HFF-Myc (cell line): ENCODE data around the gene SERPINC1.
A peak's percentile ranks its signal among the peaks of the same experiment; 100 is the strongest.

ENCODE experiments used
- DNase-seq: peaks from one replicate; pipeline ENCODE4 v3.0.0-alpha.2; 2011; ENCODE audit warnings: low read depth; ENCODE audit errors: extremely low read depth
- H3K4me3 ChIP-seq: replicated peaks from 2 replicates; pipeline ENCODE4 v1.5.1; 2011; ENCODE audit warnings: low read depth, mild to moderate bottlenecking, control low read depth, low read length
- TF ChIP-seq, protein P1 (sequence below): IDR thresholded peaks from 2 replicates; pipeline ENCODE4 v1.5.1; 2012; ENCODE audit warnings: mild to moderate bottlenecking, low read depth, low read length, control low read depth; ENCODE audit errors: missing control alignments

The SERPINC1 gene

DNA sequence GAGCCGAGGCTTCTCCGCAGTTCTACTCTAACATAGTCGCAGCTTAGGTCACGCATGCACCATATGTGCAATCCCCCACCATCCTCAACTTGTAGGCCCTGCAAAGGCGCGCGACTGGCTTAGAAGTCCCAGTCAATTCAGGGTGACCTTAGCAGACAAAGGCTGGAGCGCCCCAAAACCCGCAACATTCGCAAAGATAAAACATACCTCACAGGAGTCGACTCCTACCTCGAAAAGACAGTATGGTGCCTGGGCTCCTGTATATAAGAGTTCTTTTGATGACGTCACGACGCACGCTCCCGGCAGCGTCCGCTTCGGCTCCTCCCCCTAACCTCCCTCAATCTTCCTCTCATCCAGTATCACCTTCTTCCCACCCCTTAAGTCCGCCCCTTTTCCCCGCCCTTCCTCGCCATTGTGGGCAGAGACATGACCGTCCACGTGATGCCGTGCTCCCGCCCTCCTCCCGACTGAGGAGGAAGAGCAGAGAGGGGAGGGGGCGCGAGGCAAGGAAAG lies 49.3 kb downstream of the SERPINC1 start, which contains the start of gene GAS5:
Gene GAS5, minus strand, starts transcription at position 237 of the 513 bp plus-strand sequence.
- peak; percentile 99 for DNase-seq
- H3K4me3 ChIP-seq: peak within 1 kb of the TSS; percentile 84
- TF ChIP-seq, protein P1, sequence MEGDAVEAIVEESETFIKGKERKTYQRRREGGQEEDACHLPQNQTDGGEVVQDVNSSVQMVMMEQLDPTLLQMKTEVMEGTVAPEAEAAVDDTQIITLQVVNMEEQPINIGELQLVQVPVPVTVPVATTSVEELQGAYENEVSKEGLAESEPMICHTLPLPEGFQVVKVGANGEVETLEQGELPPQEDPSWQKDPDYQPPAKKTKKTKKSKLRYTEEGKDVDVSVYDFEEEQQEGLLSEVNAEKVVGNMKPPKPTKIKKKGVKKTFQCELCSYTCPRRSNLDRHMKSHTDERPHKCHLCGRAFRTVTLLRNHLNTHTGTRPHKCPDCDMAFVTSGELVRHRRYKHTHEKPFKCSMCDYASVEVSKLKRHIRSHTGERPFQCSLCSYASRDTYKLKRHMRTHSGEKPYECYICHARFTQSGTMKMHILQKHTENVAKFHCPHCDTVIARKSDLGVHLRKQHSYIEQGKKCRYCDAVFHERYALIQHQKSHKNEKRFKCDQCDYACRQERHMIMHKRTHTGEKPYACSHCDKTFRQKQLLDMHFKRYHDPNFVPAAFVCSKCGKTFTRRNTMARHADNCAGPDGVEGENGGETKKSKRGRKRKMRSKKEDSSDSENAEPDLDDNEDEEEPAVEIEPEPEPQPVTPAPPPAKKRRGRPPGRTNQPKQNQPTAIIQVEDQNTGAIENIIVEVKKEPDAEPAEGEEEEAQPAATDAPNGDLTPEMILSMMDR: no peak

DNA sequence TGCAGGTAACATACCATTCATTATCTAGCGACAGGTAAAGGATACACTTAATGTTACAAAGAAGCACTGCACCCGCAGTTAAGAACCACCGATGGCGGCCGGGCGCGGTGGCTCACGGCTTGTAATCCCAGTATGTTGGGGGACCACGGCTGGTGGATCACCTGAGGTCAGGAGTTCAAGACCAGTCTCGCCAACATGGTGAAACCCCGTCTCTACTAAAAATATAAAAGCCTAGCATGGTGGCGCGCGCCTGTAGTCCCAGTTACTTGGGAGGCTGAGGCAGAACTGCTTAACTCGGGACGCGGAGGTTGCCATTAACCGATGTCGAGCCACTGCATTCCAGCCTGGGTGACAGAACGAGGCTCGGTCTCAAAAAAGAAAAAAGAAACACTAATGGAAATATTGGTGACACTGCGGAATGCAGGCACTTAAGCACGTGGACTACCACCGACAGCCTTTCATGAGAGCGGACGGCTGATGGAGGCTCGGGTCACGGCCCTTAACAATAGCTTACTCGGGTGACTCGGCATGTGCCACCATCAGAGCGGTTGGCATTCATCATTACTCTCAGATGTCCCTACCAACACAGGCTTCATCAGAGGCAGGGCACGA lies 49.9 kb downstream of the SERPINC1 start:
- H3K4me3 ChIP-seq: peak overlapping the region; percentile 84
- DNase-seq: no peak
- TF ChIP-seq, protein P1: no peak

DNA sequence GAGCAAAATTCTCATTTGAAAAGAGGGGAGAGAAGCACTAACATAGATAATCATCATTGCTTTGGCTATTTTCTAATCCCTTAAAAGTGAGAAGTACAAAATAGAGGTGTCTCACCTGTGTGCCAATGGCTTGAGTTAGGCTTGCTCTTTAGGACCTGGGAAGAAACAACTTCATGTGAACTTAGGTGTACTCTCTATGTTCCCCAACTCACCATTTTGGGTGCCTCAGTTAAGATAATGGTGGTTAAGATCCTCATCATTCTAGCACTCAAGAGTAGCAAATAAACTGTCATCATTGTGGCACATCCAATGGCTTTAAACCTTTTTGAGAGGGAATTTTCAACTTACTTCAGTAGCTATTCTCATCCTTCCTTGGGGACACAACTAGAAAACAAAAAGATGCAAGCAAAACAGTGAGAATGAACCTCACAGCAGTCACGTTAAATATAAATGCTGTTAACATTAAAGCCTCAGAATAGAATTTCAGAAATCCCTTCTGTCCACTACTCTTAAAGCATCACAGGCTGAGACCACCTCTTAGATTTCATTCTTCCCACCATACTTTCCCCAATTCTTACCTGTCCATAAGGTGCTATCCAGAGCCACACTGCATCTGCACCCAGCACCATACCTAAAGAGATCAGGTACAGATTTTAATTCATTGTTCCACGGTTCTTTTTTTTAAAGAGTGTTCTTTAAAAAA lies 50.6 kb downstream of the SERPINC1 start:
- peak overlapping the region; percentile 84 for H3K4me3 ChIP-seq
- DNase-seq: no peak
- TF ChIP-seq, protein P1: no peak

DNA sequence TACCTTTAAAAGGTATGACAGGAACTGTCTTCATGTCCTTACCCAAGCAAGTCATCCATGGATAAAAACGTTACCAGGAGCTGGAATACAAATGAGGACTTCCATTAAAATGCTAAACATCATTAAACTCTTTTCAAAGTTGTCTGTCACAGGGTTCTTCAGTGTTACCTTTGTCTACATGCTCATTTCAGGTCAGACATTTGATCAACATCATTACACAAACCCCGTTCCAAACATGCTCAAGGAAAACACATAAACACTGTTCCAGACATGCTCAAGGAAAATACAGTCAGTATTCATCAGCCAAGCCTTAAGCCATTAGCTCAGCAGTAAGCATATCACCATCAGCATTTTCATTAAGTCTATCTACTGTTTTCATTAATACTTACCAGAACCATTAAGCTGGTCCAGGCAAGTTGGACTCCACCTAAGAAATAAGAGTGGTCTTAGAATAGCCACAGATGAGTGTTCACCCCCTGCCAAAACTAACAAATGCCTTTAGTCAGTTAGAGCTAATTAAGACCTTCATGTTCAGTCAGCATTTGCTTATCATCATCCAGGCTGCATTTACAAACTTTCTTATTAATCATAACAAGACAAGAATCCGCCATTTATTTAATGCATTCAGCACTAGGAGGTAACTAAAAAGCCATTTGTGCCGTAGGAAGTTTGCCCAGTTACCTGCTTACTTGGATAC lies 51.5 kb downstream of the SERPINC1 start:
- peak overlapping the region; percentile 84 for H3K4me3 ChIP-seq
- TF ChIP-seq, protein P1: no peak
- no peak for DNase-seq

DNA sequence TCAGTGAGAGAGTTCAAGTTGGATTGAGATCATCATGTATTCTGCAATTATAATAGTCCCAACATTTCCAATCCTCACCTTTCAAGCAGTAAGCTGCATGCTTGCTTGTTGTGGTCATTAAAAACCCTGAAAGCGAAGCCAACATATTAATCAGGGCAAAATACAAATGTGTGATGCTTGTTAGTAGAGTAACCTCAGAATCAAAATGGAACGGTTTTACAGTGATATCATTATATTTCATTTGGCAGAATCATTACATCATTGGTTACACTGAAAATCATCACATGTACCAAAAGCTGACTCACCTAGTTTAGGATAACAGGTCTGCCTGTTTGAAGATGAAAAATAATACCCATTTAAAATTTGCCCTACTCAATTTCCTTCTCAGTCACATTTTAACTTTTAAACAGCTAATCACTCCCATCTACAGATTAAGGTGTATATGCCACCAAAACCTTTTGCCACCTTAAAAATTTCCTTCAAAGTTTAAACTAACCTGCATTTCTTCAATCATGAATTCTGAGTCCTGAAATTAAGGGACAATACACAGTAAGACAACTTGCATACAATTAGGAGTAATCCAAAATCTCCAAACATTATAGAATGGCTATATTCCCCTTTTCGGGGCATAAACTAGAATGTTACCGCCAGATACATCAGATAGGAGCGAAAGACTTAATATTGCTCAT lies 52.8 kb downstream of the SERPINC1 start:
- TF ChIP-seq, protein P1: no peak
- peak overlapping the region; percentile 84 for H3K4me3 ChIP-seq
- no peak for DNase-seq

DNA sequence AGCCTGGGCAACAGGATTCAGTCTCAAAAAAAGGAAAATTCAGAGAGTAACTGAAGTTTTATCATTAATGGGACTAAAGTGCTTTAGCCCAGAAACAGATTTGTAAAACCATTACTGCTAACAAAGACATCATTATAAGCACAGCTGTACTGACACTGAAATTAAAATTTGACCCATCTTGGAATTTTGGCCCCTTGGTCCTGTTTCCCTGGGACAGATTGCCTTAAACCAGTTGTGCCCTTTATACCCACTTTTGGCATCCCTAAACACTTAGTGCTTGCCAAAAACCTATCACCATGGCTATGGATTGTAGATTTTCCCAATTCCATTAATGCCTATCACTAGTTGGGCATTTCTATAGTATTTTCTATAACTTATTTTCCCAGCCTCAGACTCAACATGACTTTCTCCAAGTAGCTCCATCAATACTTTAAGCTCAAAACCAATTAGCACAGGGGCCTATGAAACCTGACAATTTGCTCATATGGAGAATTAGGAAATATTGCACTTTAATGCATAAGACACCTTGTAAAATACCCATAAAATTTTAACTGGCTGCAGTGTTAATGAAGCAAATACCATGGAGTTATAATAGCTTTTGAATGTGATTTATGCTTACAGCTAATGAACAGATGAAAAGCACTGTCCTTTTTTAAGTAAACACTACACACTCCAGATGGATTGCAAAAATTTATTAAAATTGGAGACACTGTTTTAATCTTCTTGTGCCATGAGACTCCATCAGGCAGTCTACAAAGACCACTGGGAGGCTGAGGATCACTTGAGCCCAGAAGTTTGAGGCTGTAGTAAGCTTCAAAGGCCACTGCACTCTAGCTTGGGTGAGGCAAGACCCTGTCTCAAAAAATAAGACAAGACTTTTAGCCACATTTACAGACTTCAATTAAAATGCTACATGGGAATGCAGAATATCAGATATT lies 53.6 kb downstream of the SERPINC1 start:
- TF ChIP-seq, protein P1: no peak
- H3K4me3 ChIP-seq: peak overlapping the region; percentile 84
- DNase-seq: no peak
